ENCODE results near the gene BUB1B.

Gene BUB1B

GRCh38 chr15:40245666-40246450 is 85.0 kb downstream of the BUB1B start:
- Histone ChIP-seq H3K27me3 (ENCODE audit: insufficient read depth, poor library complexity, severe bottlenecking) (no peaks in the 10 kb centered on the region), H3K27ac (replicated peaks) (no peak overlapping the region), H3K4me3 (replicated peaks; ENCODE audit: insufficient read depth, low read length) (no peak overlapping the region)
- TF ChIP-seq CTCF (IDR thresholded peaks at IDR 0.05; ENCODE audit: insufficient read depth, low read length) = no peak
- no peak for TF ChIP-seq SPI1 (IDR thresholded peaks at IDR 0.05; ENCODE audit: borderline replicate concordance, low read depth)
- no peak for TF ChIP-seq POLR2AphosphoS5 (IDR thresholded peaks at IDR 0.05; ENCODE audit: low read depth)
- TF ChIP-seq REST (IDR thresholded peaks at IDR 0.05; ENCODE audit: insufficient replicate concordance, low read depth) = no peak
- no peak for TF ChIP-seq GABPA (IDR thresholded peaks at IDR 0.05; ENCODE audit: low read depth)
- no peak for DNase-seq (ENCODE audit: low read depth in 1 of 2, low spot score in 1 of 2)

GRCh38 chr15:40246496-40247280 is 85.8 kb downstream of the BUB1B start:
- TF ChIP-seq REST (IDR thresholded peaks at IDR 0.05; ENCODE audit: insufficient replicate concordance, low read depth) = no peak
- no peak for TF ChIP-seq GABPA (IDR thresholded peaks at IDR 0.05; ENCODE audit: low read depth)
- TF ChIP-seq CTCF (IDR thresholded peaks at IDR 0.05; ENCODE audit: insufficient read depth, low read length) = no peak
- TF ChIP-seq POLR2AphosphoS5 (IDR thresholded peaks at IDR 0.05; ENCODE audit: low read depth) = no peak
- TF ChIP-seq SPI1 (IDR thresholded peaks at IDR 0.05; ENCODE audit: borderline replicate concordance, low read depth) = no peak
- Histone ChIP-seq H3K4me3 (replicated peaks; ENCODE audit: insufficient read depth, low read length) (no peak overlapping the region), H3K27me3 (ENCODE audit: insufficient read depth, poor library complexity, severe bottlenecking) (no peaks in the 10 kb centered on the region), H3K27ac (replicated peaks) (no peak overlapping the region)
- DNase-seq (ENCODE audit: low read depth in 1 of 2, low spot score in 1 of 2) = no peak

GRCh38 chr15:40247406-40247971 is 86.6 kb downstream of the BUB1B start:
- no peaks in the 10 kb centered on the region for H3K27me3 ChIP-seq (ENCODE audit: insufficient read depth, poor library complexity, severe bottlenecking)
- no peak for DNase-seq (ENCODE audit: low read depth in 1 of 2, low spot score in 1 of 2)

More at GRCh38 chr15:40247406-40247971, 86.6 kb downstream of the BUB1B start:
- H3K4me3 ChIP-seq (replicated peaks; ENCODE audit: insufficient read depth, low read length) = no peak overlapping the region
- TF ChIP-seq GABPA (IDR thresholded peaks at IDR 0.05; ENCODE audit: low read depth) (no peak), REST (IDR thresholded peaks at IDR 0.05; ENCODE audit: insufficient replicate concordance, low read depth) (no peak), CTCF (IDR thresholded peaks at IDR 0.05; ENCODE audit: insufficient read depth, low read length) (no peak), SPI1 (IDR thresholded peaks at IDR 0.05; ENCODE audit: borderline replicate concordance, low read depth) (no peak), POLR2AphosphoS5 (IDR thresholded peaks at IDR 0.05; ENCODE audit: low read depth) (no peak)
- no peak overlapping the region for H3K27ac ChIP-seq (replicated peaks)
